Naive B cell (primary cell): ENCODE results near the gene PIR. TPM values are rescaled to one million over a fixed set of nuclear protein-coding genes. Genes with fewer than 3 reads are reported as not detected.
A peak's percentile ranks its signal among the peaks of the same experiment; 100 is the strongest.

Source experiments
- ATAC-seq, 2 donors: fragments of 150-1000 bp; cut with Tn5 transposase; 2 replicates each; pipeline ENCODE4 v1.10.0; 2021; ENCODE audit warnings: low read depth in 2 of 2, mild to moderate bottlenecking in 2 of 2, moderate library complexity in 2 of 2
- DNase-seq: peaks from one replicate; pipeline ENCODE4 v3.0.0; 2022
- H3K27ac Mint-ChIP-seq, 6 donors: one replicate each; pipeline ENCODE4 v1.8.0; 2020 to 2022; ENCODE audit warnings: mild to moderate bottlenecking in 6 of 6, mixed read lengths in 6 of 6, moderate library complexity in 5 of 6, inconsistent platforms in 2 of 6
- H3K27me3 Mint-ChIP-seq, 3 donors: one replicate each; pipeline ENCODE4 v1.8.0; 2021 to 2022; ENCODE audit warnings: mixed read lengths in 3 of 3, mild to moderate bottlenecking in 1 of 3
- H3K36me3 Mint-ChIP-seq, 2 donors: one replicate each; pipeline ENCODE4 v1.8.0; 2020 to 2022; ENCODE audit warnings: mixed read lengths in 2 of 2, inconsistent platforms in 1 of 2, mild to moderate bottlenecking in 1 of 2
- H3K4me1 Mint-ChIP-seq, 3 donors: one replicate each; pipeline ENCODE4 v1.8.0; 2020 to 2022; ENCODE audit warnings: mixed read lengths in 3 of 3, inconsistent platforms in 1 of 3, mild to moderate bottlenecking in 1 of 3, moderate library complexity in 1 of 3
- H3K4me3 Mint-ChIP-seq, 8 donors: one replicate each; pipeline ENCODE4 v1.8.0; 2020 to 2022; ENCODE audit warnings: mild to moderate bottlenecking in 8 of 8, mixed read lengths in 8 of 8, moderate library complexity in 8 of 8, inconsistent platforms in 2 of 8
- H3K9me3 Mint-ChIP-seq, 7 donors: one replicate each; pipeline ENCODE4 v1.8.0; 2020 to 2022; ENCODE audit warnings: mixed read lengths in 7 of 7, mild to moderate bottlenecking in 5 of 7, inconsistent platforms in 2 of 7, moderate library complexity in 1 of 7
- polyA plus RNA-seq, 6 donors: library from polyadenylated mRNA; unstranded; fragments of 300-500 nt; fragmentation: Illumina TruSeq; gene quantifications; one replicate each; pipeline ENCODE4 v1.2.3, GENCODE V29; 2021; ENCODE audit warnings: low read depth in 6 of 6

PIR gene
- polyA plus RNA-seq, 6 donors from 2014 or later, result not detected

DNA sequence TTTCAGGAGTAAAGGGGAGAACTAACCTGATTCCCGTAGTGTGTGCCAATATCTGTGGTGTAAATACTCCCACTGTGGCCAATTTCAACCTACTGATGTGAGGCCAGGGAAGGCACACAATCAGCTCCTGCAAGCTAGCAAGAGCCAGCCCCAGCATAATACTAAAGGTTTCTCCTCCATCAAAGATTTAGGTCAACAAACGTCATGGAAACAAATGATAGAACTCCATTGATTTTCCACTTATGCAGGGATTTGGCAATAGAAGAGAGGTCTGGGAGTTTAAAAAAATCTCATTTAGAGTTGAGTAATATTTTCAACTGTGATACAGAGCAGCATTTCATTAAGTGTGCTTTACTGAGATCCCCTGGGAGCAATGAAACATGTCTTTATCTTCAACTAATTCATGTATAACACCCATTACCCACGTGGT lies 93.2 kb downstream of the PIR start:
- ATAC-seq, result no peak
- Mint-ChIP-seq H3K36me3 (no peaks in the 10 kb centered on the region), H3K27me3 (peaks cover 0 to 27% (median 0%) of the 10 kb centered on the region in 3 donors), H3K27ac (no peak overlapping the region), H3K9me3 (peaks cover 0 to 3% (median 0%) of the 10 kb centered on the region in 7 donors), H3K4me1 (no peaks in the 10 kb centered on the region), H3K4me3 (no peak overlapping the region)
- DNase-seq, result no peak

DNA sequence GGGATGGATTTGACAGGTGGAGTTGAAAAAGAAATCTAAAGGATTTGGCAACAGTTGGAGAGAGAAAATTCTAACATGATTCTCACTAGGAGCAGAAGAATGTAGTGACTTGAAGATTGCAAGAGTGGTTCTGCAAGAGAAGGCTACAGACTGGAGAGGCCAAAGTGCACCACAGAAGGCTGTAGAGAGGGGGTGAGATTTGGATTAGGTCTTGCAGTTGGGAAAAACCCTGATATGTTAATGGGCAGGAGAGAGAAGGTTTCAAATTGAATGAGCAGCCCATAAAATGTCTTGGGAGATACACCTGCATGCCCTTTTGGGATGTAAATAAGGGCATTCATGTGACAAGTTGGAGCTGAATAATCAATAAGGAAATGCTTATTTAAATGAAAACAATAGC lies 94.3 kb downstream of the PIR start:
- H3K36me3 Mint-ChIP-seq, result no peaks in the 10 kb centered on the region
- H3K4me1 Mint-ChIP-seq, result no peaks in the 10 kb centered on the region
- no peak overlapping the region for H3K27ac Mint-ChIP-seq
- H3K9me3 Mint-ChIP-seq, result peaks cover 0 to 3% (median 0%) of the 10 kb centered on the region in 7 donors
- H3K4me3 Mint-ChIP-seq, result no peak overlapping the region
- DNase-seq, result no peak
- ATAC-seq, result no peak
- H3K27me3 Mint-ChIP-seq, result peaks cover 0 to 28% (median 0%) of the 10 kb centered on the region in 3 donors

- ATAC-seq (no peak), DNase-seq (no peak)
- H3K4me1 Mint-ChIP-seq, result no peaks in the 10 kb centered on the region
- no peak overlapping the region for H3K27ac Mint-ChIP-seq
- H3K4me3 Mint-ChIP-seq, result no peak overlapping the region
- peaks cover 0 to 35% (median 0%) of the 10 kb centered on the region in 3 donors for H3K27me3 Mint-ChIP-seq
- H3K9me3 Mint-ChIP-seq, result peaks cover 0 to 3% (median 0%) of the 10 kb centered on the region in 7 donors
- H3K36me3 Mint-ChIP-seq, result no peaks in the 10 kb centered on the region
These were observed 97.3 kb downstream of the PIR start for GRCh38 chrX:15395789-15396188.

GRCh38 chrX:15391850-15392249 lies 101.3 kb downstream of the PIR start:
- no peak for ATAC-seq
- Mint-ChIP-seq H3K4me1 (no peaks in the 10 kb centered on the region), H3K9me3 (peaks cover 0 to 4% (median 0%) of the 10 kb centered on the region in 7 donors), H3K27me3 (peaks cover 0 to 31% (median 0%) of the 10 kb centered on the region in 3 donors), H3K4me3 (no peak overlapping the region), H3K27ac (no peak overlapping the region), H3K36me3 (no peaks in the 10 kb centered on the region)
- no peak for DNase-seq

DNA sequence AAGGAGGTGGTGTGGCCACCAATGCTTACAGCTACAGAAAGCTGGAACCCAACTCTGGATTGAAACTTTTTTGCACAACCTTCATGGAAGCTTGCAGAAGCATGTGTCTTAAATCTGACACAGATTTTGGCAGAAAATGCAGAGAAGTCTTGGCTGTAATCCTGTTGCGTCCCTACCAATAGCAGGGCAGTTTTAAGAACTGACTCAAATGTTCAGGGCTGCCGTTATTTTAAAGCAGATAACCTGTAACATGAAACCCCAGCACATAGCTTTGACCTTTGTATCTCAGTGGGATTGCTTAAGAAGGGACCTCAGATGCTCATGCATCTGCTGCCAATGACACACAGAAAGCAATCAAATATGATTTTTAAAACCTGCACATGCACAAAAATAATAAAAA lies 108.8 kb downstream of the PIR start, which contains the start of gene VEGFD:
Gene VEGFD, minus strand, starts transcription at position 110 of the 400 bp plus-strand sequence. CDS start 467 bp downstream, outside the sequence.
- ATAC-seq (no peak), DNase-seq (no peak)
- Mint-ChIP-seq H3K36me3 (no peaks in the 10 kb centered on the region), H3K27me3 (peaks cover 0 to 52% (median 9%) of the 10 kb centered on the region in 3 donors), H3K27ac (no peak within 1 kb of the TSS), H3K9me3 (peaks cover 0 to 4% (median 0%) of the 10 kb centered on the region in 7 donors), H3K4me1 (no peaks in the 10 kb centered on the region), H3K4me3 (no peak within 1 kb of the TSS)

- no peak for DNase-seq
- ATAC-seq, result no peak
- peaks cover under 1 to 60% (median 9%) of the 10 kb centered on the region in 3 donors for H3K27me3 Mint-ChIP-seq
- H3K4me1 Mint-ChIP-seq, result no peaks in the 10 kb centered on the region
- H3K4me3 Mint-ChIP-seq, result no peak overlapping the region
- peaks cover 0 to 4% (median 0%) of the 10 kb centered on the region in 7 donors for H3K9me3 Mint-ChIP-seq
- no peaks in the 10 kb centered on the region for H3K36me3 Mint-ChIP-seq
- H3K27ac Mint-ChIP-seq, result no peak overlapping the region
These were observed 110.3 kb downstream of the PIR start for GRCh38 chrX:15382813-15383212.

- Mint-ChIP-seq H3K27ac (no peak overlapping the region), H3K4me3 (no peak overlapping the region)
- DNase-seq, result no peak
These were observed 116.2 kb downstream of the PIR start for GRCh38 chrX:15376956-15377355.

GRCh38 chrX:15373976-15374375 lies 119.2 kb downstream of the PIR start:
- H3K4me1 Mint-ChIP-seq, result no peaks in the 10 kb centered on the region
- H3K36me3 Mint-ChIP-seq, result no peaks in the 10 kb centered on the region
- ATAC-seq (no peak), DNase-seq (no peak)
- H3K27ac Mint-ChIP-seq, result no peak overlapping the region
- H3K4me3 Mint-ChIP-seq, result no peak overlapping the region
- peaks cover 4 to 42% (median 16%) of the 10 kb centered on the region in 3 donors for H3K27me3 Mint-ChIP-seq
- peaks cover 0 to 6% (median 2%) of the 10 kb centered on the region in 7 donors for H3K9me3 Mint-ChIP-seq

More at GRCh38 chrX:15376956-15377355, 116.2 kb downstream of the PIR start:
- H3K4me1 Mint-ChIP-seq, result no peaks in the 10 kb centered on the region
- H3K36me3 Mint-ChIP-seq, result no peaks in the 10 kb centered on the region
- ATAC-seq, result no peak
- H3K27me3 Mint-ChIP-seq, result peaks cover 4 to 50% (median 10%) of the 10 kb centered on the region in 3 donors
- H3K9me3 Mint-ChIP-seq, result peaks cover 0 to 6% (median 2%) of the 10 kb centered on the region in 7 donors

DNA sequence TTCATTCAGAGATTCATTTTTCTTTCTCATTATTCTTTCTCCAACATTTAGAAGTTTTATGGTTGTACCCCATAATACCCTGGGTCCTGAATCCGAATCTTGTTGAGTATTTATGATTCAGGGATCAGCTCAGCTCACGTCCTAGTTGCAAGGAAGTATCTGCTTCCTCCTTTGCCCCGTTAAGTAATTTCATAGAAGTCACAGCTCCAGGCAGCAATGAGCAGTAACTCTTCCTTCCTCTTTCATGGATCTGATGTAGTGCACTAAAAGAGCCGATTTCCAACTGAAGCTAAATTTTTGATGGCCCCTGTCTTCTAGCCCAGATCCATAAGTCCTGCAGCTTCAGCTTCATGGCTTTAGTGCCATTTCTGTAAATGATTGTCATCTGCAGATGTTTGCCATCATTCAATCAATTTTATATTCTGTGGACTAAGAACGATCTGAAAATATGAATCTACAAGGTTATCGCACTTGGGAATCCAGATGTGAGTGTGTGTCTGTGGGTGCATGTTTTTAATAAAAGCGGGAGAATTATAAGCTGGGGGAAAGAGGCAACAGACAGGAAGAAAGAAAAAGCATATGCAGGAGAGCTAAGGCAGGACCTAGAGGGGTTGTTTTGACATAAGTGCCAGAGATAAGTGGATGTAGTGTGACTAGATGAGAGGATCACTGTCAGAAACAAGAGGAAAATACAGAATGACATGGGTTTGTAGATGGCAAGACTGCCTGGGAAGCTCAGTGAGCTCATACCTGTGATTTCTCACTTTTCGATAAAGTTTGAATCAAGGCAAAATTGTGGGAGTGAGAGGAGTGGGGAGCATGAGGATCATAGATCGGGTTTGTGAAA lies 126.4 kb downstream of the PIR start:
- H3K36me3 Mint-ChIP-seq, result no peaks in the 10 kb centered on the region
- H3K27ac Mint-ChIP-seq, result peak overlapping the region in 1 of 6 donors; percentile 3
- no peak overlapping the region for H3K4me3 Mint-ChIP-seq
- peaks cover 13 to 58% (median 27%) of the 10 kb centered on the region in 3 donors for H3K27me3 Mint-ChIP-seq
- ATAC-seq (no peak), DNase-seq (no peak)
- no peaks in the 10 kb centered on the region for H3K4me1 Mint-ChIP-seq
- peaks cover 0 to 7% (median 0%) of the 10 kb centered on the region in 7 donors for H3K9me3 Mint-ChIP-seq

DNA sequence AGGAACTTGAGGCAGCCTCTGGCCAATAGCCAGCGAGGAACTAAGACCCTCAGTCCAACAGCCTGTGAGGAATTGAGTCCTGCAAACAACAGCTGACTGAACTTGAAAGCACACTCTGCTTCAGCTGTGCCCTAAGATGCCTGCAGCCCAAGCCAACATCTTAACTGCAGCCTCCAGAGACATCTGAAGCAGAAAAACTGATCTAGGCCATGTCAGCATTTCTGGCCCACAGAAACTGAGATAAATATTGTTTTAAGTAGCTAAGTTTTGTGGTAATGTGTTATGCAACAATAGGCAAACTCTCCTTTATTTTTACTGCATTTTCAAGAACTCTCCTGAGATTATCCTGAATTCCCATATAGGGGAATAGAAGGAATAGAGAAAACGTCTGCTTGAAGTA lies 133.4 kb downstream of the PIR start:
- H3K36me3 Mint-ChIP-seq, result no peaks in the 10 kb centered on the region
- no peak overlapping the region for H3K27ac Mint-ChIP-seq
- no peak for ATAC-seq
- H3K9me3 Mint-ChIP-seq, result peaks cover 0 to 8% (median 4%) of the 10 kb centered on the region in 7 donors
- no peak for DNase-seq
- no peak overlapping the region for H3K4me3 Mint-ChIP-seq
- peaks cover 7 to 37% (median 19%) of the 10 kb centered on the region in 3 donors for H3K27me3 Mint-ChIP-seq
- H3K4me1 Mint-ChIP-seq, result no peaks in the 10 kb centered on the region

DNA sequence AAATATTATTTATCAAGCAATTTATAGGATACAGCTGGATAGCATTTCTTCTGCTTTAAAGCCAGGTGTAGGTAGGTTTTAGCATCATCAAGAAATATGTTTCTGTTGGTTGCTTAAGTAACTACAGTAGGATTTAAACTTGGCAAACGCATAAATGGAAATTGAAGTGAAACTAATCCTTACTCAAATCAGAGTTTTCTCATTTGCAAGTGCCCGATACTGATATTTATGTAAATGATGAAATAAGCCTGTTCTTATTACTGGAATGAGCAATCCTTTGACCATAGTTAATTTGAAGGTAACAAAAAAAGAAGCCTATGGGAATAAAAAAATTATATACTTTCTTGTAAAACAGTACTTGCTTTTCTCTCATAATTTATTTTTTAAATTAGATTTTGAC lies 134.6 kb downstream of the PIR start:
- ATAC-seq (no peak), DNase-seq (no peak)
- H3K36me3 Mint-ChIP-seq, result no peaks in the 10 kb centered on the region
- H3K4me1 Mint-ChIP-seq, result no peaks in the 10 kb centered on the region
- H3K27me3 Mint-ChIP-seq, result peaks cover 7 to 28% (median 14%) of the 10 kb centered on the region in 3 donors
- H3K27ac Mint-ChIP-seq, result no peak overlapping the region
- H3K4me3 Mint-ChIP-seq, result no peak overlapping the region
- peaks cover 0 to 8% (median 4%) of the 10 kb centered on the region in 7 donors for H3K9me3 Mint-ChIP-seq

DNA sequence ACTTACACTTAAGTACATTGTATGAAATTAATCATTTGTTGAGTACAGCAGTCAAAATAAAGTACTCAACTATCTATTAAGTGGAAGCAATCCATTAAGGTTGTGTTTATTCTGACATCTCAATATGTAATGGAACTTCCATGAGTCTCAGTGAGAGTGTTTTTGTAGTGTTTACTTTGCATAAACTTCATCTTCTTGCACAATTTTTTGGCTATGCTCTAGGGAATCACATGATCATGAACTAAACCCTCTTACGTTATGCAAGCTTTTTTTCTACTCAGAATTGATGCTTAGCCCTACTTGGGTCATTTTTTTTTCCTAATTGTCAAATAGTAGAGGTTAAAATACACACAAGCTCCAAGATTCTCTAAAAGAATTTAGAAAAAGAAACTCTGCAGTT lies 136.7 kb downstream of the PIR start:
- Mint-ChIP-seq H3K4me3 (no peak overlapping the region), H3K4me1 (no peaks in the 10 kb centered on the region), H3K27me3 (peaks cover 7 to 24% (median 14%) of the 10 kb centered on the region in 3 donors), H3K27ac (no peak overlapping the region), H3K36me3 (no peaks in the 10 kb centered on the region), H3K9me3 (peaks cover 0 to 8% (median 4%) of the 10 kb centered on the region in 7 donors)
- ATAC-seq, result no peak
- DNase-seq, result no peak

DNA sequence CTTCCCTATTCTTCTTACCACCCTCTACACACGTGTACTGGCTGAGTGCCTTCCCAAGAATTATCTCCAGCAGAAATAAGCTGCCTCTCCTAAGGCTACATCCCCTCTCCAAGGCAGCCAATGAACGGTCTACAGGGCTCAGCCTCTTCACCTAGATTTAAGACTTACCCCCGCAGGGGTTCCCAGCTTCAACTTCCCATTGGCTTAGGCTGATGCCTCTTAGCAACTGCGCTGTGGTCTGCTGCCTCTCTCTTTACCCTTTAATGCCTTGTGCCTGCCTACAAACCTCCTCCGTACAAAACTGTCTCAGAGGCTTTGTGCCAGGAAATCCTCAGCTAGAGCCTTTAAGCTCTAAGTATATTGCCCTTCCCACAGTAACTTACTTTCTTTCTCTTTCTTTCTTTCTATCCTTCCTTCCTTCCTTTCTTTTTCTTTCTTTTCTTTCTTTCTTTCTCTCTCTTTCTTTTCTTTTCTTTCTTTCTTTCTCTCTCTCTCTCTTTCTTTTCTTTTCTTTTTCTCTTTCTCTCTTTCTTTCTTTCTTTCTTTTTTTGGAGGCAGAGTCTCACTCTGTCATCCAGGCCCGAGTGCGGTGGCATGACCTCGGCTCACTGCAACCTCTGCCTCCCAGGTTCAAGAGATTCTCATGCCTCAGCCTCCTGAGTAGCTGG lies 142.7 kb downstream of the PIR start:
- H3K36me3 Mint-ChIP-seq, result no peaks in the 10 kb centered on the region
- peaks cover 0 to under 1% (median 0%) of the 10 kb centered on the region in 7 donors for H3K9me3 Mint-ChIP-seq
- no peak for ATAC-seq
- H3K4me1 Mint-ChIP-seq, result no peaks in the 10 kb centered on the region
- H3K27me3 Mint-ChIP-seq, result peaks cover 0 to 16% (median 0%) of the 10 kb centered on the region in 3 donors
- DNase-seq, result no peak
- H3K27ac Mint-ChIP-seq, result peak overlapping the region in 3 of 6 donors; percentile 4 to 96 (median 23)
- H3K4me3 Mint-ChIP-seq, result no peak overlapping the region
